ENCODE data around the gene BPIFA2.

GRCh38 chr20:33191484-33191883, 23.5 kb downstream of the BPIFA2 start:
- TF ChIP-seq CTCF (conservative IDR thresholded peaks at IDR 0.05; ENCODE audit: low read depth, low read length), result no peak
- no peak for TF ChIP-seq EZH2 (IDR thresholded peaks at IDR 0.05; ENCODE audit: low read length, unreplicated experiment)
- no peak for TF ChIP-seq EZH2phosphoT487 (IDR thresholded peaks at IDR 0.05; ENCODE audit: borderline replicate concordance, low read length)

Data from PC-3 (cell line).